Activated naive CD8-positive, alpha-beta T cell treated with anti-CD3 and anti-CD28 coated beads, Interleukin-2, amount 10 ng/mL, durations not matched to agents 7 days and 5 days (primary cell): ENCODE measurements around the gene ASCC3. TPM values are rescaled to one million over a fixed set of nuclear protein-coding genes. Genes with fewer than 3 reads are reported as not detected.
"Not testable (repeated sequence)": the region's sequence is repeated elsewhere in the genome, so short reads cannot be mapped to it uniquely, and the experiment has no call there.

ENCODE experiments used
- ATAC-seq: fragments of 150-1000 bp; cut with Tn5 transposase; one replicate; pipeline ENCODE4 v1.10.0; 2021; ENCODE audit warnings: low read depth, moderate library complexity
- POLR2A ChIA-PET: fragments of 350-600 bp; sonication (Branson Sonifier 250); formaldehyde crosslinking; loops from one replicate; lab custom pipeline; 2021; ENCODE audit warnings: antibody characterized with exemption; lab: Charles Lee
- DNase-seq: peaks from one replicate; pipeline ENCODE4 v3.0.0; 2021
- H3K27ac Mint-ChIP-seq: one replicate; pipeline ENCODE4 v1.8.0; 2022; ENCODE audit warnings: mild to moderate bottlenecking, mixed read lengths
- H3K27me3 Mint-ChIP-seq: one replicate; pipeline ENCODE4 v1.8.0; 2022; ENCODE audit warnings: mild to moderate bottlenecking, moderate library complexity, mixed read lengths
- H3K36me3 Mint-ChIP-seq: one replicate; pipeline ENCODE4 v1.8.0; 2021; ENCODE audit warnings: mild to moderate bottlenecking, mixed read lengths
- H3K4me1 Mint-ChIP-seq: one replicate; pipeline ENCODE4 v1.8.0; 2021; ENCODE audit warnings: mixed read lengths
- H3K4me3 Mint-ChIP-seq: one replicate; pipeline ENCODE4 v1.8.0; 2022; ENCODE audit warnings: mild to moderate bottlenecking, moderate library complexity, mixed read lengths
- H3K9me3 Mint-ChIP-seq: one replicate; pipeline ENCODE4 v1.8.0; 2021; ENCODE audit warnings: mixed read lengths
- total RNA-seq, 2 experiments: library from RNA; stranded (reverse); gene quantifications; one replicate each; pipeline ENCODE4 v1.2.3, GENCODE V29; 2021

Gene ASCC3
- total RNA-seq, 2 experiments from 2014 or later: 54.7 to 59.6 TPM

- H3K9me3 Mint-ChIP-seq: peaks cover 8% of the 10 kb centered on the region
- no peak overlapping the region for H3K4me3 Mint-ChIP-seq
- no peaks in the 10 kb centered on the region for H3K27me3 Mint-ChIP-seq
- POLR2A ChIA-PET: no interaction called here
- H3K36me3 Mint-ChIP-seq: peaks cover 25% of the 10 kb centered on the region
- no peak overlapping the region for H3K27ac Mint-ChIP-seq
- ATAC-seq: no peak
- no peaks in the 10 kb centered on the region for H3K4me1 Mint-ChIP-seq
- DNase-seq: no peak
These were observed 112.2 kb downstream of the ASCC3 start for GRCh38 chr6:100768816-100769351.

GRCh38 chr6:100763617-100764241 lies 117.4 kb downstream of the ASCC3 start:
- H3K4me3 Mint-ChIP-seq: no peak overlapping the region
- no peaks in the 10 kb centered on the region for H3K4me1 Mint-ChIP-seq
- H3K27me3 Mint-ChIP-seq: no peaks in the 10 kb centered on the region
- no peak overlapping the region for H3K27ac Mint-ChIP-seq
- peaks cover 67% of the 10 kb centered on the region for H3K36me3 Mint-ChIP-seq
- DNase-seq (no peak), ATAC-seq (no peak)
- peaks cover 13% of the 10 kb centered on the region for H3K9me3 Mint-ChIP-seq
- POLR2A ChIA-PET: no interaction called here

- H3K4me1 Mint-ChIP-seq: peaks cover 2% of the 10 kb centered on the region
- H3K36me3 Mint-ChIP-seq: peaks cover 75% of the 10 kb centered on the region
- H3K27me3 Mint-ChIP-seq: no peaks in the 10 kb centered on the region
- H3K9me3 Mint-ChIP-seq: peaks cover 18% of the 10 kb centered on the region
- no peak overlapping the region for H3K27ac Mint-ChIP-seq
- no peak for ATAC-seq
- POLR2A ChIA-PET: no interaction called here
- no peak overlapping the region for H3K4me3 Mint-ChIP-seq
- DNase-seq: no peak
These were observed 119.3 kb downstream of the ASCC3 start for GRCh38 chr6:100761841-100762240.

GRCh38 chr6:100758386-100758785 lies 122.7 kb downstream of the ASCC3 start:
- H3K4me1 Mint-ChIP-seq, ATAC-seq, H3K4me3 Mint-ChIP-seq, DNase-seq, POLR2A ChIA-PET, H3K27ac Mint-ChIP-seq, H3K27me3 Mint-ChIP-seq: not testable (repeated sequence)
- peaks cover 11% of the 10 kb centered on the region for H3K9me3 Mint-ChIP-seq
- peaks cover 63% of the 10 kb centered on the region for H3K36me3 Mint-ChIP-seq

- no peaks in the 10 kb centered on the region for H3K27me3 Mint-ChIP-seq
- H3K36me3 Mint-ChIP-seq: peaks cover 28% of the 10 kb centered on the region
- no peak overlapping the region for H3K27ac Mint-ChIP-seq
- DNase-seq (no peak), ATAC-seq (no peak)
- H3K9me3 Mint-ChIP-seq: peaks cover 3% of the 10 kb centered on the region
- peaks cover 2% of the 10 kb centered on the region for H3K4me1 Mint-ChIP-seq
- no peak overlapping the region for H3K4me3 Mint-ChIP-seq
- POLR2A ChIA-PET: no interaction called here
These were observed 127.7 kb downstream of the ASCC3 start for GRCh38 chr6:100753421-100753820.

- no peaks in the 10 kb centered on the region for H3K4me1 Mint-ChIP-seq
- no peak for ATAC-seq
- no peak for DNase-seq
- no peak overlapping the region for H3K4me3 Mint-ChIP-seq
- H3K36me3 Mint-ChIP-seq: peaks cover 24% of the 10 kb centered on the region
- peaks cover 1% of the 10 kb centered on the region for H3K9me3 Mint-ChIP-seq
- POLR2A ChIA-PET: no interaction called here
- no peaks in the 10 kb centered on the region for H3K27me3 Mint-ChIP-seq
- no peak overlapping the region for H3K27ac Mint-ChIP-seq
These were observed 129.5 kb downstream of the ASCC3 start for GRCh38 chr6:100751590-100751989.

- peaks cover 27% of the 10 kb centered on the region for H3K36me3 Mint-ChIP-seq
- no peaks in the 10 kb centered on the region for H3K27me3 Mint-ChIP-seq
- no peak overlapping the region for H3K27ac Mint-ChIP-seq
- H3K4me3 Mint-ChIP-seq: no peak overlapping the region
- ATAC-seq (no peak), DNase-seq (no peak)
- H3K4me1 Mint-ChIP-seq: no peaks in the 10 kb centered on the region
- H3K9me3 Mint-ChIP-seq: peaks cover 5% of the 10 kb centered on the region
- POLR2A ChIA-PET: no interaction called here
These were observed 135.6 kb downstream of the ASCC3 start for GRCh38 chr6:100745419-100746041.

GRCh38 chr6:100740439-100740838 lies 140.7 kb downstream of the ASCC3 start:
- peaks cover 27% of the 10 kb centered on the region for H3K36me3 Mint-ChIP-seq
- peaks cover 7% of the 10 kb centered on the region for H3K9me3 Mint-ChIP-seq
- no peak for DNase-seq
- no peak overlapping the region for H3K4me3 Mint-ChIP-seq
- H3K27ac Mint-ChIP-seq: no peak overlapping the region
- no peaks in the 10 kb centered on the region for H3K27me3 Mint-ChIP-seq
- no peak for ATAC-seq
- H3K4me1 Mint-ChIP-seq: peaks cover 2% of the 10 kb centered on the region
- POLR2A ChIA-PET: no interaction called here

GRCh38 chr6:100737720-100738119 lies 143.4 kb downstream of the ASCC3 start:
- H3K9me3 Mint-ChIP-seq, H3K27ac Mint-ChIP-seq, POLR2A ChIA-PET, ATAC-seq, H3K4me3 Mint-ChIP-seq, H3K27me3 Mint-ChIP-seq, H3K4me1 Mint-ChIP-seq, DNase-seq: not testable (repeated sequence)
- peaks cover 20% of the 10 kb centered on the region for H3K36me3 Mint-ChIP-seq

- Mint-ChIP-seq H3K4me3 (no peak overlapping the region), H3K27ac (no peak overlapping the region), H3K9me3 (no peaks in the 10 kb centered on the region)
These were observed 149.7 kb downstream of the ASCC3 start for GRCh38 chr6:100731411-100731810.

GRCh38 chr6:100730001-100730980 lies 150.8 kb downstream of the ASCC3 start:
- H3K9me3 Mint-ChIP-seq: no peaks in the 10 kb centered on the region
- POLR2A ChIA-PET: interaction anchor here (0.6 kb wide), 1 partner anchor 10 kb away, joined by 3 read pairs; no protein-coding TSS in a partner anchor
- no peak for DNase-seq
- no peaks in the 10 kb centered on the region for H3K4me1 Mint-ChIP-seq
- no peaks in the 10 kb centered on the region for H3K27me3 Mint-ChIP-seq
- no peak overlapping the region for H3K4me3 Mint-ChIP-seq
- no peak for ATAC-seq
- H3K27ac Mint-ChIP-seq: no peak overlapping the region
- H3K36me3 Mint-ChIP-seq: peaks cover 2% of the 10 kb centered on the region

More at GRCh38 chr6:100731411-100731810, 149.7 kb downstream of the ASCC3 start:
- Mint-ChIP-seq H3K27me3 (no peaks in the 10 kb centered on the region), H3K36me3 (no peaks in the 10 kb centered on the region), H3K4me1 (no peaks in the 10 kb centered on the region)
- ATAC-seq (no peak), DNase-seq (no peak)
- POLR2A ChIA-PET: no interaction called here

- Mint-ChIP-seq H3K27ac (no peak overlapping the region), H3K27me3 (no peaks in the 10 kb centered on the region), H3K36me3 (peaks cover 16% of the 10 kb centered on the region), H3K4me1 (no peaks in the 10 kb centered on the region), H3K4me3 (no peak overlapping the region), H3K9me3 (no peaks in the 10 kb centered on the region)
- DNase-seq: no peak
- POLR2A ChIA-PET: no interaction called here
- ATAC-seq: no peak
These were observed 154.5 kb downstream of the ASCC3 start for GRCh38 chr6:100726666-100727065.

GRCh38 chr6:100724696-100725095 lies 156.4 kb downstream of the ASCC3 start:
- Mint-ChIP-seq H3K4me3 (no peak overlapping the region), H3K36me3 (peaks cover 23% of the 10 kb centered on the region), H3K4me1 (peaks cover 8% of the 10 kb centered on the region), H3K27me3 (no peaks in the 10 kb centered on the region), H3K9me3 (no peaks in the 10 kb centered on the region), H3K27ac (no peak overlapping the region)
- DNase-seq (no peak), ATAC-seq (no peak)
- POLR2A ChIA-PET: no interaction called here
